HG03469 (cell line): ENCODE results near the gene PXK.

ENCODE experiments used
- ATAC-seq: cut with Tn5 transposase; IDR thresholded peaks from one replicate; pipeline ENCODE4 v1.9.1; 2021; ENCODE audit warnings: mild to moderate bottlenecking, moderate library complexity, moderate number of reproducible peaks; ENCODE audit not compliant: unreplicated experiment

The PXK gene

DNA sequence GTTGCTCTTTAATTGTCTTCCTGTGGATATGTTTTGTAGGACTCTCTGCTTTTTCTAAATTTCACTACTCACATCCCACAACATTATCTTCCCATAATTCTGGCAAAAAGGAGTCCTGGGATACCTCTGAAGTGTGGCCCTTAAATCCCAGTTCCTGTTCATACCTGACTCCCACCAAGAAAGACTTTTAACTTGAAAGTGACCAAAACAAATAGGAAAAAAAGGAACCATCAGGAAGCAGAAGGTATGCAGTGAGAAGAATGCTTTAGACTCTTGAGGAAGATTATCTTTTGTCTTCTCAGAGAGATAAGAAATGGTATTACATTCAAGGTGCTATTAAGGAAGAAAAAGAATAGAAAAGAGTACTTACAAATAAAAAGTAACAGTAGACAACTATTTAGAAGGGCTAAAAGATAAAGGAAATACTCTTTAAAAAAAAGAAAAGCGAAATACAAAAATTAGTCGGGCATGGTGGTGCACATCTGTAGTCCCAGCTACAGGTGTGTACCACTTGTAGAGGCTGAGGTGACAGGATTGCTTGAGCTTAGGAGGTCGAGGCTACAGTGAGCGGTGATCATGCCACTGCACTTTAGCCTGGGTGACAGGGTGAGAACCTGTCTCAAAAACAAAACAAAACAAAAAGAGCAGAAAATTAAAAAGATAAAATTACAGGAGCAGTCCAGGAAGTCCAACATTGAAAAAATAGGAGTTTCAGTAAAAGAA lies 46.8 kb downstream of the PXK start:
- ATAC-seq = no peak

DNA sequence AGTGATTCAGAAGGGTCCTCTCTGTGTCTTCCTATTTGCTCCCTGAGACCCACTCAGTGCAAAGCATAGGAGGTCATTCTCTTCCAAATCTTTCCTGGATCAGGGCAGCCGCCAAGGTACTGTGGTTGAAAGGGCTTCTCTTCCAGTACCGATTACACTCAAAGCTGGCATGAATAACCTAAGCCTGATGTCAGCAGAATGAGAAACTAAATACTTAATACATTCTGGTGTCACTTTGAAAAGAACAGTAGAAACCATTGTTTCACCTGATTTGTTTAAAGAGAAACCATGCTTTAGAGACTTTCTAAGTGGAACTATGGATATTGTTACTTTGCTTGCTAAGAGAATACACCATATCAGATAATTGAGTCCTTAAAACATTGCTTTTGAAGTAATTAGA lies 50.8 kb downstream of the PXK start:
- ATAC-seq = no peak

DNA sequence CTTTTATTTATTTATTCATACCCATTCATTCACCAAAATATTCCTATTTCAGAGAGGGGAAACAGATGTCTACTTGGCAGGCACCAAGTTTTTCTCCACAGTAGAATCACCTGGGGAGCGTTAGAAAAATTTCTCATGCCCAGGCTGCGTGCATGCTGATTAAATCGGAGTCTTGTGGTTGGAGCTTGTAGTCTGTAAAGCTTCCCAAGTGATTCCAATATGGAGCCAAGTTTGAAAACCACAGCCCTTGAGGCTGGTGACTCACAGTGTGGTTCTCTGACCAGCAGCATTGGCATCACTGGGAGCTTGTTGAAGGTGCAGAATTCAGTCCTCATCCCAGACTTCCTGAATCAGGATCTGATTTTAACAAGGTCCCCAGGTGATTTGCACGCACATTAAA lies 51.2 kb downstream of the PXK start:
- no peak for ATAC-seq

DNA sequence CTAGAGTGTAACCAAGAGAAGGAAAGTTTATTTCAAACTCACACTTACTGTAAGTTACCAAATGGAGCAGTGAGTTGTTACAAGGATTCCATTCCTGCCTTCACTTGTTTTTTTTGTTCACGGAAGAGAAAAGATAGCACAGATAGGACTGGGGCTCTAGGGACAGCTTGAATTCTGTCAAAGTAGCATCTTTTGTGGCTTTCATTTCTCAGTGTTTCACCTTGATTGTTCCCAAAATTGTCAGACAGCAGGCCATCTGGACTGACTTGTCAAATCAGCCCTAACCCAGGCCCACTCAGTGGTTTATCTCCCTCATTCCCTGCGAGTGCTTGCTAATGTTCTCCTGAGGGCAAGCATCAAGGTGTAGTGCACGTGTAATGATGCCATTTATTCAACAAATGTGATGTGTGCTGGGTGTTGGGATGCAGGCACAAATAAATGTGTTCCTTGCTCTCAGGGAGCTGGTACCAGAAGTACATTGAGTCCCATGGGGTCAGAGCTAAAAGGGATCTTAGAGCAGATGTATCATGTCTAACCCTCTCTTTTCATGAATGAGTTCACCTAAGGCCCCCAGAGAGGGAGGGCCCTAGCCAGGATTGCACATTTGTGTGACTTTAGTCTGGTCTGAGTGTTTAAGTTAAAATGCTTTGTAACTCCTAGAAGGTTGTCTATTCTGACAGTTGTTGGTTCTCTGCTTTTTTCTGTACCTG lies 51.8 kb downstream of the PXK start:
- ATAC-seq = no peak

DNA sequence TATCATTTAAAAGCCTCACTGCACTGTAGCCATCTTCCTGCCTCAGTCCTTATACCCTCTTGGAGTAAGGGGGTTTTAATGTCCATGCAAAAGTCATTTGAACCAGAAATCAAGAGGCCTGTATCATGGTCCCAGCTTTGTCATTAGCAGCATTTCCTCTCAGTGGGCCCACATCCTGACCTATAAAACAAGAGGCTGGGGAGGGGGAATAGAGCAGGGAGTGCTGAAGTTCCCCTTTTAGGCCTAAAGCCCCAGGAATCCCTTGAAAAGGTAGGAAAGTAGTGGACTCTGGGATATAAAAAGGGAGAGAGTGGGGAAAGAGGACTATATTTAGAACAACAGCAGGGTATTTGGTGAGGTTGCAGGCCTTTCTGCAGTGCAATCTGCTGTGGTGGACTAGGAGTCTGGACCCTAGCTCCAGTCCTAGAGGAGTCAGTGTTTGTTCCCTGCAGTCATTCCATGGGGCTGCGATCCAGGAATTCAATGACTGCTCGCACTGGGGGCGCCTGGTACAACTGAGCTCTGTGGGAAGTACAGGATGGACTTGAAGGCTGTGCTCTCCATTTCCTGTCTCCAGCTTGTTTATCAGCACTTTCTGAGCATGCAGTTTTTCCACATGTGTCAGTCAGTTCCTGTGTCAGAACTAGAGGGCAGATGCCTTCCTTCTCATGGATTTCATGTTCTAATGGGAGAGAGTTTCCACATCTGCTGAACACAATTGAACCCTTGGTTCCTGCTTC lies 54.1 kb downstream of the PXK start:
- no peak for ATAC-seq

DNA sequence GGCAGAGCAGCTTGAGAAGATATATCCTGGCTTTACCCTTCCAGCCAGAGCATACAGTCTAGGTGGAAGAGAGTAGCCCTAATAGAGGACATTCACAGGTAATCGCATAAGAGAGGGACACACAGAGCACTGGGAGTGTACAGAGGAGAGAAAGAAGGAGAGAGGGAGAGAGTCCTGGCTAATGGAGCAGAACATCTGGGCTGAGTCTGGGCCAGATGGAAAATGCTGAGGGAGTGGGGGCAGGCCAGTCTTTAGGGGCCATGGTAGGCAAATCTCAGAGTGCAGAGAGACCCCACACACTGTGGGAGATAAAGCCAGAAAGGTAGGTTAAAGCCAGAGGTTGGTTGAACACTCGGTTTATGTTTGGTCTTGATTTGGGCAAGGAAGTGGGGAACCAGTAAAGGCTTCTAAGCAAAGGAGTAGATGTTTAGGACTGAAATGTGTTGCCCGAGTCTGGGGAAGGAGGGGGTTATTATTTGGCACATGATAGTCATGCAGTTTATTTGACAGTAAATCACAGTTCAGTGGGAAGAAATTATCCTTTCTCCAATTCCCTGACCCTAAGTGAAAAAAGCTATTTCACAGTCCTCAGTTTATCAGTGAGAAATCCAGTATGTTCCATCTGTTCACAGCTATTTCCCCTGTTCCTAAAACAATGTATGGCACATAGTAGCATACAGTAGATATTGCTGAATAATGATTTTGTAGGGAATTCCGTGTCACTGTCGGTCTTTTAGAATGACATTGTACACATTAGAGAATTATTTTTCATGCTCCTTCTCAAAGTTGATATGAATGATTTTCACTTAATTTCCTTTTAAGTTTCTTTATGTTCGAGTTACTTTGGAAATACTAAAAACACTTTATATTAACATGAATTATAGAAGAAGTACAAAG lies 55.2 kb downstream of the PXK start:
- ATAC-seq = no peak

DNA sequence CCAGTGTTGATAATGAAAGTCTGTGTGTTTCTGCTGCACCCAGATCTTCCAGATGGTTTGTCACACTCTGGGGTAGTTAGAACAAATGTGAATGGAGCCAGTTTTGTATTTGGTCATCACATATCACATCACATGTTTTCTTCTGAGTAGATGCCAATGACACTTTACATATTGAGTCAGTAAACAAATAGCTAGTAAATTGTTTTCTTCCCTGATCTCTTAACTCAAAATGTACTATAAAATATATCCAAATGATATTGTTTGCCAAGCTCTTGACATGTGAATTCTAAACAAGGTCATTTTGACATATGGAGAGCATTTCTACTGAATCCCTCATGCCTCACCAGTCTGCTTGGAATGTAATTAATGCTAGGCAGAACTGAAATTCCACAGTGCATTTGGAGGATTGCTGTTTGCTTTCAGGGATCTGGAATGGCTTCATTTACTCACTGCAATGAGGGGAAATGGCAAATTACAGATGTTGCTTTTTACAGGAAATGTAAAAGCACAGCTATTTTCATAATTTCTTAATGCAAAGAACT lies 55.9 kb downstream of the PXK start:
- no peak for ATAC-seq

DNA sequence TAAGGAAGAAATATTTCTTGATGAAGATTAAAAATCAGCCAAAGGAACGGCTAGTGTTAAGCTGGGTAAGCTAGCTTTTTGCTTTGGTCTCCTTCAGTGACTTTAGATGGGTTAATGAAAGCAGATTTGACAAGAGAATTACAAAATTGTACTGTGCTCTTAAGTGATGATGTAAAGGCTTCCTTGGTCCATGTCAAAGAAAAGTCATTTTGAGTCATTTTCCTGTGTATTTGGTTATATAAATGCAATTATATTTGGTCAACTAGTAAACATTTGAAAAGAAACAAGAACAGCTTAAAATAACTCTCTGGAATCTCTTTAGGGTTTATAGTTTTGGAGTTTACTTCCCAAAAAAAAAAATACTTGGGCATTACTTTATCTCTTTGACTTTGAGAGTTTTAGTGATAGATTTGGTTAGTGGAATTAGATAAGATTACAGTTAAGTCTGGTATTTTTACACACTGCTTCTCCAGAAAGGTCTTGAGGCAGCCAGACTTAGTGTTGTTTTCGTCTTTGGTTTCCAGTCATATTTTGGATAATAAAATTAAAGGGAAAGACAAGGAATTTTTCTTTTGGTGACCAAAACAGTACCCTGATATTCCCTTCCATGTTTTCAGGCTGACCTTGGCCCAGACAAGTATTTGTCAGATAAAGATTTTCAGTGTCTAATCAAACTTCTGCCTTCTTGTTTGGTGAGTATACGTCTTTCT lies 58.6 kb downstream of the PXK start:
- ATAC-seq = no peak

DNA sequence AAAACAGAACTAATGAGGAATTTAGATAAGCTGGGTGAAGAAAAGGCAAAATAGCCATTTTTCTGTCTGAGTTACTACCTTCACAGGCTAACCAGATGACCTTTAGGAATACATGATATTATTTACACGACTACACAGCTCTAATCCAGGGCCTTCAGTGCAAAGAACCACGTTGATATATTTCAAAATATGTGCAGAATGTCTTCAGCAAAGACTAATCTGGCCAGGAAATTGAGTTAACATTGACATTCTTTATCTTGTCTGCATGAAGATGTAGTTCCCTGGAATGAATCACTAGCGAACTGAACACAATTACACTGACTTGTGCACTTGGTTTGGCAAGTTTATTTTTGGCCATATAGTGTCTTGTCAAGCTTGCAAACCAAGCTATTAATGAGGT lies 59.5 kb downstream of the PXK start:
- no peak for ATAC-seq

DNA sequence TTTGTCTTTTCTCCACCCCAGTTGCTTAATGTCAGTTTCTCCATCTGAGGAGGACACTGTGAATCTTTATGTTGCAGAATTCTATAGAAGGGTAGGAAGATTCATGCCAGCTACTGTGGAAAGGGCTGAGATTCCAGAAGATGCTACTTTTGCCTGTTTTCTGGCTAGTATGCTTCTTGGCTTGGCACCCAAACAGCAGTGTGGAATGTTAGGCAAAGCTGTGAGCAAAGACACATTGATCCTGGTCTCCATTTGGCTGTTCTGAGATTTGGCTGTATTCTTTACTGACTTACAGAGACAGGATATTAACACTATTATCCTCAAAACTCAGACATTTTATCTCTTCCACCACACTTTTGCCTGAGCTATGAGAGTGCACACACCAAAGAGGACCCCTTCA lies 61.6 kb downstream of the PXK start:
- no peak for ATAC-seq

DNA sequence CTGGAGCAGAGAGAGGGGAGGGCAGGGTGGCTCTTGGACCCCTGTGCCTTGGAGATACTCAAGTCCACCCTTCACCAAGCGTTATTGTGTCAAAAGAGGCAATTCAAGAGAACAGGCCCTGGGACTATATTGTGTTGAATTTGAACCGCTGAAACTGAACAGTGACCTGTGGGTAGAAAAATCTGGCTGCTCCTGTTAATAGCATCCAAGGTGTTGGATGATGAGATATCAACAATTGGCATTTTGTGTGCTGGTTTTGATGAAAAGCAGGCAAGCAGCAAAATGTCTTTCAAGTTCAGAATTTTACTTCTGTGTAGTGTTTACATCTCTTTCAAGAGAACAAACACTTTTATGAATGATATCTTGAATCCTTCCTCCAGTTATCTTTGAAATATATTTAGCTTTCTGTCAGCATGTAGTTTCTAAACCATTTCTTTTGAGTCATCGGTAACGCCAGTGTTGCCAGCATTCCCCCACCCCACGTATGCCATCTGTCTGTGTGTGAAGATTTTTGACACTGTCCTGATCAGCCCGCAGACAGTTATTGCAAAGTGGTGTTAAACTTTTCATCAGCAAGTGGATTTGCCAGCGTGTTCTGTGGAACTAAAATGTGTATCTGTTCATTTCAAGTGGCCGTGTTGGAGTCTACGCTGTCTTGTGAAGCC lies 66.1 kb downstream of the PXK start:
- no peak for ATAC-seq

DNA sequence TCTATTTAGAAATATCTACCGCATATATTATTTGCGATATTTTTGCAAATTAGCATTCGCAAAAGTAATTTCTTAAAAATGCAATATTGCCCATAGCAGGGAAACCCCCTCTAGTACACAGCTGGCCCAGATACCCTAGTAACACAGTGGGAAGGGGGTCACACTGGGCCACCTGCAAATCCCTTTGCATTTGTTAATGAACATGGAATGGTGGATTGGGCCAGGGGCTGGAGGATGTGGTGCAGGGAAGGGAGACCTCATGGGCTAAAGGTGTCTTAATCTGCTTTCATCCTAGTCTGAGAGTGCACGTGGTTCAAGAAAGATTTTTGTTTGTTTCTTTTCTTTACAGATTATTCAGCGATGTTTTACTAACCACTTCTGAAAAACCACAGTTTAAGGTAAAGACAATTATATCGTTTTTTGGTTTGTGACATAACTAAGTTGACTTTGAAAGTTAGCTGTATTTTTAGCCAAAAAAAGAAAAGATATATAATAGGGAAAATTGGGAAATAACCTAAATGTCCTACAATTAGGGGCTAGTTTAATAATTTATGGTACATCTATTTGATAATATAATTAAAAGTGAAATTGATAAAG lies 70.9 kb downstream of the PXK start:
- ATAC-seq = no peak

DNA sequence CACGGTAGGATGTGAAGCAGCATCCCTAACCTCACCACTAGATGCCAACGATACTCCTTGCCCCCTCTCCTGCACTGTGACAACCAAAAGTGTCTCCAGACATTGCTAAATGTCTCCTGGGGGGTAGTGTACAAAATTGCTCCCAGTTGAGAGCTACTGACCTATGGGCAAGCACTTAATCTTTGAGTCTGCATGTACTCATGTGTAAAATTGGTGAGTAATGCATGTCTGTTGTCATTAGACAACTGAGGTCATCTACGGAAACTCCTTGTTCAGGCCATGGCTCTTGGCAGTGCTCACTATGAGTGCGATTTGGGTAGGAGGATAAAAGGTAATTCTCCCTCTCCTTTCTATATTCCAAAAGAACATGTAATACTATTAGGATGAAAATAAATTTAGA lies 71.7 kb downstream of the PXK start:
- ATAC-seq = no peak

DNA sequence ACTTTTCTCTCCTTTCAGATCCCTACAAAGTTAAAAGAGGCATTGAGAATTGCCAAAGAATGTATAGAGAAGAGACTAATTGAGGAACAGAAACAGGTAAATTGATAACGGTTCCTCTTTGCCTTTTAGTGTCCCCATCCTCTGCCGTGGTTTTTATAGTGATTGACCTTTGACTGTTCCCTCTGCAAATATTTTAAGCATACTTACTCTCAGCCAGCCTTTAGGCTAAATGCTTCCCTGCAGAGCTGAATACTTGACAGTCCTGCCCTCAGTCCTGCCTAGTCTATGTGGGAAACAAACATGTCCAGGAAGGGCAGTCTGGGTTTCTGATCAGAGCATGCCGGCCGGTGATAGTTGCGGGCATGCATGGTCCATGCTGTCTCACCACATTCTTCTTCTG lies 76.2 kb downstream of the PXK start:
- no peak for ATAC-seq

DNA sequence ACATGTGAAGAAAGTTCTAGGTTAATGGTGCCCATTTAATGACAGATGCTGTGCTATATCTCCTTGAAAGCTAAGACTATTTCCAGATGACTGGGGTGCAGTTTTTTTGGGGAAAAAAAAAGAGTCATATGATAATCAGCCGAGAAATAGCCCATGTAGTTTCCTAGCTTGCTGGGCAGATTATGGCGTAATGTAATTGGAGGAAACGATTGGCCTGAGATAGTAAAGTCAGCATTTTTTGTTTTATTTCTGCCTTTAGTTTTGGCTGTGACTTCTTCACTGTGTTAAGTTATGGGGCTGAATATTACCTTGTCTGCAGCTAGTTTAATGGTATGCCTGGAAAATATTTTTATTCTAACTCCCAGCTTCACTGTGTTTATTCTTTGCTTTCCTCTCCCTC lies 77.0 kb downstream of the PXK start:
- ATAC-seq = no peak

DNA sequence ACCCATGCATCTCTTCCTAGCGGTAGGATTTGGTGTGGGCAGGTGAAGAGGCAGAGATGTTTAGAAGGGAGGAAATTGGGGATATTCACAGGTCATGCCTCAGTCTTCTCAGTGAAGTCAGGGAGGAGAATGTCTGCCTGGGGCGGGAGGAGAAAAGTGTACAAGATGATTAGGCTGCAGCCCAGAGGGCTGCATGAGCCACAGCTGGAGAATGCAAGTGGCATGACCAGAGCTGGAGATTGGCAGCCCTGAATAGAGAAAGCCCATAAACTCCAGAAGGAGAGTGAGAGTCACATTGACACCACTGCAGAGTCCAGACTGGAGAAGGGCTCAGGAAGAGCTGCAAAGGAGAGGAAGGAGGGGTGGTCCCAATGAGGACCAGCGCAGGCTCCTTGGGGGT lies 78.3 kb downstream of the PXK start:
- ATAC-seq = no peak

DNA sequence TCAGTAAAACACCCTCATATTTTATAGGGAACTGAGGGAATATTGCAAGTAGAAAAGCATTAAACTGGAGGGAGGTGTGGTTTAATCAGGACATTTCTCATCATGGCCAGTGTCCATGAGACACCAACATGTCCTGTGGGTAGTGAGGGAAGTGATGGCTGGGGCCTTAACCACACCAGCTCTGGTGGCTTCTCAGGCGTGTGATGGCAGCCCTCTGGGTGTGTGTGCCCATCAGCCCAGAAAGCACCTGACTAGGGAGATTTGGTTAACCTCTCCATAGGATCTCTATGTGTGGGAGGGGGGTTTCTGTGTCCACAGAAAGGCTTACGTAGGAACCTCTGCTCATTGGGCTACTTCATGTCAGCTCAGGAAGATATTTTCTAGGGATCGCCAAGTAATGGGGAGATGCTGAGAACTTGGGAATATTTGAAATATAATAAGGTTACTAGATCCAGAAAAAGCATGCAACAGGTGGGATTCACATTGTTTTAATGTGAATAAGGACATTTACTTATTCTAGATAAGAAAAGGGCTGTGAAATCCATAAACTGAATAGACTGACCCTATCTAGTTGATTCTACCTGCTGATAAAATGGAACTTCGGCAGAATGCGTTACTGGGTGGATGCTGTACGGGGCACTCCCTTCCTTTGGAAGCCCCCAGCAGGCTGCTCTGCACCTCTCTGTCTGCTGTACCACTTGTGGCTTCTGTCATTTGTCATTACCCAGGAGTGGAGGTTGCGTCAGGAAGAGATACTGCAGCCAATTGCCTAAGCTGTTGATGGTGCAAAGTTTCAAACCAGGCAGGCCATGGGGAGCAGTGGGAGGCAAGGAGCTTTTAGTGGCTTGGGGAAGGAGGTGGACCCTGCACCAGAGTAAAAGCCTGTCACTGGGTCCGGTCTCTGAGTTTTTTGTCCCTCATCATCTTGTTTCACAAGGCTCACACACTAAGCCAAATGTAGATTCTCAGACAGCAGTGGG lies 79.4 kb downstream of the PXK start:
- ATAC-seq = no peak
